ENCODE results near the gene ASIC3.

GRCh38 chr7:151014950-151015349 lies 33.4 kb upstream of the ASIC3 start:
- TF ChIP-seq CTCF (conservative IDR thresholded peaks at IDR 0.05; ENCODE audit: low read length), result no peak
- TF ChIP-seq EZH2phosphoT487 (IDR thresholded peaks at IDR 0.05; ENCODE audit: borderline replicate concordance), result no peak
